GM18907 (cell line): ENCODE measurements around the gene PNRC2.
"Not testable (repeated sequence)": the region's sequence is repeated elsewhere in the genome, so short reads cannot be mapped to it uniquely, and the experiment has no call there.

Experiments
- ATAC-seq: cut with Tn5 transposase; IDR thresholded peaks from one replicate; pipeline ENCODE4 v1.9.1; 2021; ENCODE audit warnings: mild to moderate bottlenecking, moderate library complexity; ENCODE audit not compliant: unreplicated experiment

Gene PNRC2

GRCh38 chr1:23947366-23947765, 12.3 kb upstream of the PNRC2 start:
- ATAC-seq: no peak

GRCh38 chr1:23953020-23953419, 6.6 kb upstream of the PNRC2 start:
- no peak for ATAC-seq

GRCh38 chr1:23957096-23957495, 2.5 kb upstream of the PNRC2 start:
- no peak for ATAC-seq

- not testable (repeated sequence) for ATAC-seq
Observed at GRCh38 chr1:23958040-23958809, 1.4 kb upstream of the PNRC2 start.

- peak; percentile 69 for ATAC-seq
Observed at GRCh38 chr1:23958810-23959460, 693 bp upstream of the PNRC2 start.

- ATAC-seq: no peak
Observed at GRCh38 chr1:23960291-23961020, 828 bp downstream of the PNRC2 start.

GRCh38 chr1:23963617-23964234, 4.1 kb downstream of the PNRC2 start:
- no peak for ATAC-seq

- no peak for ATAC-seq
Observed at GRCh38 chr1:23964235-23964668, 4.6 kb downstream of the PNRC2 start.

- no peak for ATAC-seq
Observed at GRCh38 chr1:23964790-23965740, 5.4 kb downstream of the PNRC2 start.

- no peak for ATAC-seq
Observed at GRCh38 chr1:23966973-23967493, 7.4 kb downstream of the PNRC2 start.

- no peak for ATAC-seq
Observed at GRCh38 chr1:23967871-23968270, 8.2 kb downstream of the PNRC2 start.

GRCh38 chr1:23977187-23977853, 17.7 kb downstream of the PNRC2 start:
- ATAC-seq: no peak

- no peak for ATAC-seq
Observed at GRCh38 chr1:23977854-23978191, 18.2 kb downstream of the PNRC2 start.

GRCh38 chr1:23978805-23979204, 19.2 kb downstream of the PNRC2 start:
- ATAC-seq: no peak

- no peak for ATAC-seq
Observed at GRCh38 chr1:23979387-23979880, 19.8 kb downstream of the PNRC2 start.

GRCh38 chr1:23979881-23980727, 20.5 kb downstream of the PNRC2 start, which contains the start of gene SRSF10:
TSS of gene SRSF10 (minus strand) at chr1:23980327. CDS start at chr1:23980255, 72 bp downstream.
- peak; percentile 88 for ATAC-seq

GRCh38 chr1:23980728-23981070, 21.1 kb downstream of the PNRC2 start:
- peak; percentile 27 for ATAC-seq

- ATAC-seq: no peak
Observed at GRCh38 chr1:23984417-23985186, 25.0 kb downstream of the PNRC2 start.
